GM18499 (cell line): ENCODE data around the gene PCARE.
"Not testable (repeated sequence)": the region's sequence is repeated elsewhere in the genome, so short reads cannot be mapped to it uniquely, and the experiment has no call there.

Experiments used
- ATAC-seq: cut with Tn5 transposase; IDR thresholded peaks from one replicate; pipeline ENCODE4 v1.9.1; 2021; ENCODE audit warnings: moderate number of reproducible peaks; ENCODE audit not compliant: insufficient read depth, unreplicated experiment

The PCARE gene

DNA sequence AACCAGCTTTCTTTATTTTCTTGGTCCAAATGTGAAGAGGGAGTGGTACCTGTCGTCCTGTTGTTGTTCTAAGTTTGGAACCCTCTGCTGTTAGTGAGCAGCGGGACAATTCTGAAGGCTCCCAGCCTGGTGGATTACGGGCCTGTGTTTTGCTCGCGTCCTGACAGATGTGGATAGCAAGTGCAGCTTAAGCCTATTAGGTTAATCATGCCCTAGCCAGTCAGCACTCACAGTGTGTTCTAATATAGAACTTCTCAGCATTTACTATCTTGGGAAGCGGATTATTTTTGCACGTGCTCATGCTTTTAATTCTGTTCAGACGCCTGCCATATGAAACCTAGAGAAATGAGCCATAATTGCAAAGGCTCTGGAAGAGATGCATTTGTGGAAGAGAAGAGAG is at the start of gene PCARE:
Gene PCARE, minus strand, starts transcription at position 113 of the 400 bp plus-strand sequence. CDS start 262 bp downstream, outside the sequence.
- no peak for ATAC-seq

DNA sequence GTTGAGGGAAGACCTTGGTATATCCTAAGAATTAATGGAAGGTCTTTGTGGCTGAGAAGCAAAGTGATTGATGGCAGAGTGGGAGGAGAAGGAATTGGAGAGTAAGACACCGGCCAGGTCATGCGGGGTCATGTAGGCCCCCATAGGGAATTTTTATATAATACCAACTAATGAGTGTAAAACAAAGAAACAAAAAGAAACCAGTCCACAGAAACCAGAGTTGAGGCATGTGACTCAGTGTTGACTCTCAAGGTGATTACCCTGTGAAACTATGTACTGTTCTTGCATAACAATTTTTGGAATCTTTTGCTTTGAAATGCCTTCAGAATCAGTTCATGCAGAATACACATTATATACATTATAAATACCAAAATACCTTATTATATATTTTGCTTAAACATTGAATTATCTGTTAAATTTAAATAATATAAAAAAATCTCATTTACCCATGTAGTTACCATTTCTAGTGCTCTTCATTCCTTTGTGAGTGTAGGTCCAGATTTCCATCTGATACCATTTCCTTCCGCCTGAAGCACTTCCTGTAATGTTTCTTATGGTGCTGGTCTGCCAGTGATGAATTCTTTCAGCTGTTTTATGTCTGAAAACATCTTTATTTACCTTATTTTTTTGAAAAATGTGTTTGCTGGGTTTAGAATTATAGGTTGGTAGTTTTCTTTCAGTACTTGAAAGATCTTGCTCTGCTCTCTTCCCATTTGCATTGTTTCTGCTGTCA is 49.5 kb upstream of the PCARE start:
- no peak for ATAC-seq

DNA sequence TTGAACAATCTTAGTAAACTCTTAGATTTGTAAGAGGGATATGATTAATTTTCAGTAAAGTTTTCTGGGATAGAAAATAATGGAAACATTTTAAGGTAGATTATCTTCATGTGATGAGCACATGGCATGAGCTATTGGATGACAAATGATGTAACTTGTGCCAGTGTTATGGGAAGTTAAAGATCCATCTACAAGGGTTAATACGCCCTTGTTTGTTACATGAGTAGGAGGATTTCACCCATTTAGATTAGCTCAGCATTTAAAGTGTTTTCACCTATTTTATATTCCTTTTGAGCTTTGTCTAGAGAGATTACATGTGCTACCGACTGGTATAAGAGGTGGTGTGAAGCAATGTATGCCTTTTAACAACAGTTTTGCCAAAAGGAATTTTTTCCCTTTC is 46.5 kb upstream of the PCARE start:
- ATAC-seq = no peak

DNA sequence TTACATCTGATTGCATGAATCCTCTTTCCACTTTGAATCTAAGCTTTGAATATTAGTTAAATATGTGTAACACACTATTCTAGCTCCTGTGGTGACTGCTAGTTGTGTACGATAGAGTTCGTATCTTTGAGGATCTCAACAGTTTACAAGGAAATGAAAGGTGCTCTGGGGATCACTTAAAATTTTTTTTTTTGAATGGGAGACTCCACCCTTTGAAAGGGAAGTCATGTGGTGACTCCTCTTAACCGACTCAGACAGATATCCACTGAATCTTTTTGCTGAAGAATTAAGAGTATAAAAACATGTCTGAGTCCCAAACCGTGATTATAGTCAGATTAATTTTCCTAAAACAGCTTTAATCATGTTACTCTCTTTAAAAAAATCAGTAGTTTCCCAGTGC is 44.9 kb upstream of the PCARE start:
- ATAC-seq = no peak

DNA sequence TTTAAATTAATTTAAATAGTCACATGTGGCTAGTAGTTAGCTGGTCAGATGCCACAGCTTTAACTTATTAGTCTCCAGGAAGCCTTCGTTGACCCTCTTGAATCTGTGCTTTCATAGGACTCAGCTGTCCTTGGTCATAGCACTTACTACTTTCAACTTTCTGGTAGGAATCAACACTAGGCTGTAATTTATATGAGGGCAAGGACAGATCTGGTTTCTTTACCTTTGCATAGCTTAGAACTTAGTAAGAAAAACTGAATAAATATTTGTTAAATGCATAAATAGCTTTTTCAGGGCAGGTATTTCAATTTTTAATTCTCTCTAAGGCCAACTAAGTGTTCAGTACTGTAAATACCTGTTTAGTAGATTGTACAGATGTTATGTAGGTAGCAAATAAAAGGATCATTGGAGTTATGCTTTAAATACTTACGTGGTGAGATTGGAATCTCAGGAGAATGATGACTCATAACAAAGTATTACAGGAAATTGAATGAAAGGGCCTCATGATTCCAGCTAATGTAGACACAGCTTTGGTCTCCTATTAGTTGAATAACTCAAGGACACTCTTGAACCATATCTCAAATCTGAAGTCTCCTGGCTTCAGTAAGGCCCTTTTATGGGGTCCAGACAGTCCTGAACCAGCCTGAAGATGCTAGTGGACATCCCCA is 43.4 kb upstream of the PCARE start:
- ATAC-seq = no peak

DNA sequence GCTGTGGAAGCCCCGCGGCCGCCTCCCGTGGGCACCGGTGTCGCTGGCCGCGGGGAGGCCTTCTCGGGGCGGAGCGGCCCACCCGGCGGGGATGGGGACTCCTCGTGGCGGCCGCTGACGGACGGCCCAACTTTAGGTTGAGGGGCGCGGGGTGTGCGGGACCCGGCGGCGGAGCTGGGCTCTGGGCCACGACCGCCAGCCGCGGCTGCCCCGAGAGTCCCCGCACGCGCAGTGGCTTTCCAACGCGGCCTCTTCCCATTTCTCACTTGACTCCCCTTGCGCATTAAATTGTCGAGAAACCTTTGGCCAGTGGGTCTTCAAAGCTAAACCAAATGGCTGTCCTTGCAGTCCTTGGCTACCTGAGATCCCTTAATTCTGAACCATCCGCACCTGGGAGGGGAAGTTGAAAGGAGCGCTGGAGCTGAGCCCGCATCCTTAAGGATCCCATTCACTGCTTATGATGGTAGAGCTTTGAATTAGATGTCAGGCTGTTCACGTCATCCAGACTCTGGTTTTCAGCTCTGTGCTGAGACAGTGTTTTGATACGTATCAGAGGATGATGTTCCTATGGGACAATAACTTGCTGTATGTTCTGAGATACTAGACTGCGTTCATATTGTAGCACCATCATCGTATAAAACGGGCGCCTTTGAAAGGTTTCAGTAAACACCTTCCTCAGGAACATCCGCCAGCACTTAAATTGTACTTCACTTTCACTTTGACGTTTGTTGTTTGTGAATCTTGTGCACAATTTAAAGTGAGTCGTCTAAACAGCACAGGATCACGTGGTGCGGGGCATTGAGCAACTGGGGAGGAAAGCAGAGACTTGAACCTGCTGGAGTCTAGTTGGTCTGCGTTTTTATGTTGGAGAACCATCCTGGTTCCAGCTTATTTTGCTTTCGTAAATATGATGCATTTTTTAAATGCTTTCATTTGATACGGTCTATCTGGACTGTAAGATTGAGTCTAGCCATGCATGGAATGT is 41.8 kb upstream of the PCARE start:
- no peak for ATAC-seq

DNA sequence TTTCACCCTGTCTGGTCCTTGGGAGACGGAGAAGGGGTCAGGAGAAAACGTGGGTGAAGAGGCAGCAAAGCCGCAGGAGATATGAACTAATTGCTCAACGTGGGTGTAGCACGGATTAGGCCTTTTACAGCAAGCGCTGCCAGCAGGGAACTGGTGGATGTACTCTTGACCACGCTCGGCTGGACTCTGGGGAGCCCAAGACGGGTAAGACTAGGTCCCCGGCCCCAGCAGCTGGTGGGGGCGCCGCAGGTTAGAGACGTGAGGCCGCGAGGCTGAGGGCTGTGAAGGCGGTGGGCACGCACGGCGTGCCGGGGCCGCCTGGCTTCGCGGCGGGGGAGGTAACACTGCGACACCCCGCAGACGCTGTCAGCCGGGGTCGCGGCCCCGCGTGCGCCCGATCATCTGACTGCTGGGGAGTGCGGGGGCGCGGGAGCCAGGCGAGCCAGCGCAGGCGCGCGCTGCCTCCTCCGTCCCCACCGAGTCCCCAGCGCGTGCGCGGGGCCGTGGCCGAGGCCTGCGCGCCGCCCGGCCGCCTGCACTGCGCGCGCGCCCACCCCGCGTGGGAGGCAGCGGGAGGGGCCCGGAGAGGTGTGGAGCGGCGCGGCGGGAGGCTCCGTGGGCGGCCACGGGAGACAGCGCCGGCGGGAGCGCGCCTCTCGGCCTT is 40.8 kb upstream of the PCARE start, which contains the start of gene CLIP4:
Gene CLIP4, plus strand, starts transcription at position 470 of the 664 bp plus-strand sequence. CDS start 5,974 bp downstream, outside the sequence.
- no peak for ATAC-seq

DNA sequence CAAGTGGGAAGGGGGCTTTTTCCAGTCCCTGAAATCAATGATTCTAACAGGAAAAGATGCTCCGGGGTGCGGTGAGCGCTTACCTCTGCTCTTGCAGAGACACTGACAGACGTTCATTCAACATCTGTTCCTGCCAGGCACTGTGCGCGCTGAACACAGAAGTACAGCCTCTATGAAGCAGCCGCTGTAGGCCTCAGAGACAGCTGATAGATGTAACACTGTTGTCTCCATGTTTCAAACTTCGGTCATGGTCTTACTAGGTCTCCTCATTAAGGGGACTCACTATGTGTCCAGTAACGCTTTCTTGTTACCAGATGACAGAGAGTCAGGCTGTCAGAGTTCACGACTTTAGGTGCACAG is 40.2 kb upstream of the PCARE start:
- ATAC-seq = no peak

DNA sequence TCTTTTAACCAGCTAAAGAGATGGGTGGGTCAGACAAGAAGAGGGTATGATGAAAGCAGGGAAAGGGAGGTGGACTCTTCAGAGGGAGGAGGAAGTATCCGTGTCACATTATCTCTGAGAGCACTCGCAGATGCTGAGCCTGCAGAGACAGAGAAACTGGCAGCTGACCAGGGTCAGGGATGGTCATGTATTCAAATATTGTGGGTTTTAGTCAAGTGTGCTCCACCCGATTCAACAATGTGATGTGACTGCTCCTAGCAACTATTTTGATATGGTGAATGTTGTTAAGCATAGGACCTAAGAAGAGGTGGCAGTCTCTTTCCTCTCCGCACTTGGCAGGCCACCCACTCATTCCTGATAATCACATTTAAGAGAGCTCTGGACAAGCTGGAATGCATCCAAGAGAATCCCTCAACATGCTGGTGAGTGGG is 39.6 kb upstream of the PCARE start:
- no peak for ATAC-seq

DNA sequence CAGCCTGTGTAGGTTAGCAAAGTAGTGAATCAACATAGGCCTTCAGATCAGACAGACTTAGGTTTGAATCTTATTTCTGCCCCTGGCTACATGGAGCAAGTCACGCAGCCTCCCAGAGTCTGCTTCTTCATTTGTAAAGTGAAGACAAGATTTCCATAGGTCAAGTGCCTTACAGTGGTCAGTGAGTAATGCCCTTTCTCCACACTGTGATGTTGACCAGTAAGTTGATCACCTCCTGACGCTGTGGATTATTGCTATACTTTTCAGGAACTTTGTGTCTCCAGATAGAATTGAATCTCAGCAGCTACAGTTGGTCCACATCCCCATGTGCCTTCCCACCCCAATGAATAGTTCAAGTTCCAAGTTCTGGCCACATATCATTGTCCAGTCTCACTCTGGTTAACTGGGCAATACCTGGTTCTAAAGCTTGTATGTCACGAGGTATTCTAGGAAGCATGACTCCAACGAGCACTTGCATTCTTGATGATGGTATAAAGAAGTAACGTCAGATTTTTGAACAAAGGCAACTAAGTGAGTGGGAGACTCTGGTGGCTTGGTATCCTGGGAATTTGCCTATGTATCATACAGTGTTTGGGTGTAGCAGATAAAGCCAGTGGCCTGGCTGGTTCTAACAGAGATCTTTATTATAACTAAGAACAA is 38.8 kb upstream of the PCARE start:
- no peak for ATAC-seq

DNA sequence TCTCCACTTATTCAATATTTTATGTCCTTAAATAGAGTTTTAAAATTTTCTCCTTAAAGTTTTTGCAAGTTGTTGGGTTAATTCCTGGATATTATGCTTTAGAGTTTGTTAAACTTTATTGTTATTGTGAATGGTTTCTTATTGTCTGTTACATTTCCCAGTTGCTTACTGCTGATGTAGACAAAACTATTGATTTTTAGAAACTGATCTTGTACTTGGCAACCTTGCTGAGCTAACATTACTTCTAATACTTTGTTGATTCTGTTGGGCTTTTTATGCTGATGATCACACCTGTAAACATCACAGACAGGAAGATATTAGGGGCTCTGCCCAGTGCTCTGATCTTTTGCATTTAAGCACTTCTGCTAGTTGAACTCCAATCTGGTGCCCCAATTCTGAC is 38.1 kb upstream of the PCARE start:
- no peak for ATAC-seq

DNA sequence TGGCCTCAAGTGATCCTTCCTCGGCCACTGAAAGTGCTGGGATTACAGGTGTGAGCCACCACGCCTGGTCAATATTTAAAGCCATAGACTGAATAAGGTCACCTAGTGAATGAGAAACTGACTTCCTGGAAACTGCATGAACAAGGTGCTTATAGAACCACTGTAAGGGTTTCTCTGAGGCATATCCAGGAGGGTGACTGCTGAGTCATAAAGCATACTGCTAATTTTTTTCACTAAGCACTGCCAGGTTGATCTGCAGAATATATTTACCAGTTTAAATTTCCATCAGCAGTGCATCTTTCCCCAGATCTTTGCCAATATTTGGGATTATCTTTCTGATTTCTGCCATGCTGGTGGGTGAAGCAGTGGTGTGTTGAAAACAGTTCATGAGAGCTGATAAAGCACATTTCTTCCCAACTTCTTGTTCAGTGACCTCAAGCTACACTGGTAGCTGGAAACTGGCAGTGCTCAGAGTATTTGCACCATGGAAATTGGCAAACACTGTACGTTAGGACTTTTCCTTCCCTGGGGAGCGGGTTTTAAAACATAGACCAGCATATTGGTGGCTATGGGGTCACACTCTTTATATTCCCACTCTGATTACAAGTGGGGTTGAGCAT is 36.7 kb upstream of the PCARE start:
- peak; percentile 43 for ATAC-seq

DNA sequence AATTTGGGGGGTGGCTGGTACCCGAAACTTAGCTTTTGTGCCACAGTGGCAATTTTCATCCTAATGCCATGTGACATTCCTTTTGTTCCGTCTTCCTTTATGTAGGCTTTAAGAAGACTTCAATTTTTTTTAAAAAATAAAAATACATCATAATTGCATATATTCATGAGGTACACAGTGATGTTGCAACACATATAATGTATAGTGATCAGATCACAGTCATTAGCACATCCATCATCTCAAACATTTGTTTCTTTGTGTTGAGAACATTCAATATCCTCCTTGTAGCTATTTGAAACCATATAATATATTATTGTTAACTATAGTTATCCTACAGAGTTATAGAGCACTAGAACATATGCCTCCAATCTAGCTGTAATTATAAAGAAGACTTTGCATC is 34.9 kb upstream of the PCARE start:
- ATAC-seq = no peak

DNA sequence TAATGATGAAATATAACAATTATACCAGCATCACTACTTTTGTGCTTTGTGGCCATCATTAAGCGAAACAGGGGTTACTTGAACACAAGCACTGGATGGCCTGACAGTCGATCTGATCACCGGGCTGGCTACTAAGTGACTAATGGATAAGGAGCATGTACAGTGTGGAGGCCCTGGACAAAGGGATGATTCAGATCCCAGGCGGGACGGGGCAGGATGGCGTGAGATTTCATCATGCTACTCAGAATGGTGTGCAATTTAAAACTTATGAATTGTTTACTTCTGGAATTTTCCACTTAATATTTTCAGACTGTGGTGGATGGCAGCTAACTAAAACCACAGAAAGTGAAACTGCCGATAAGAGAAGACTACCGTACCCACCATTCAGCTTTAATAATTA is 33.9 kb upstream of the PCARE start:
- no peak for ATAC-seq

DNA sequence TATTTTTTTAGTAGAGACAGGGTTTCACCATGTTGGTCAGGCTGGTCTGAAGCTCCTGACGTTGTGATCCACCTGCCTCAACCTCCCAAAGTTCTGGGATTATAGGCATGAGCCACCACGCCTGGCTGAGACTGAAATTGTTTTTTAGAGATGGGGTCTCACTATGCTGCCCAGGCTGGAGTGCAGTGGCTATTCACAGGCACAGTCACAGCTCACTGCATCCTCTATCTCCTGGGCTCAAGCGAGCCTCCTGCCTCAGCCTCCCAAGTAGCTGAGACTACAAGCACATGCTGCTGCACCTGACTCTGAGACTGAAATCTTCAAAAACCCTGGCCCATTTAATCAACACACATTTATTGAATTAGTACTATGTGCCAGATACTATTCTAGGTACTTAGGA is 33.2 kb upstream of the PCARE start:
- not testable (repeated sequence) for ATAC-seq

DNA sequence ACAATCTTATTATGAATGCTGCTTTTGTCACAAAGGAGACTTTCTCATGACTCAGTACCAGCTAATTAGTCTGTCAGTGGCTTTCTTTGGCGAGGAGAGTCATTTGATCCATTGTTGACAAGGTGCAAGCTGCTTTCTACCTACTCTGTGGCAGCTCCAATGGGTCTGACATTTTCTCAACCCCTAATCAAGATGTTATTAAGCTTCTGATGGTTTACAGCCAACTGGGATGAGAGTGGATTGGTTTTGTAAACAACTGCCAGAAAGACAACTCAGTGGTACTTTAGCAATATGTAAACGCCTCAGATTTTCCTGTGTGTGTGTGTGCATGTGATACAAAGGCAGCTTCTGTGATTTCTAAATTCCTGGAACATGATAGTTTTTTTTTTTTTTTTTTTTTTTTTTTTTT is 32.7 kb upstream of the PCARE start:
- no peak for ATAC-seq

DNA sequence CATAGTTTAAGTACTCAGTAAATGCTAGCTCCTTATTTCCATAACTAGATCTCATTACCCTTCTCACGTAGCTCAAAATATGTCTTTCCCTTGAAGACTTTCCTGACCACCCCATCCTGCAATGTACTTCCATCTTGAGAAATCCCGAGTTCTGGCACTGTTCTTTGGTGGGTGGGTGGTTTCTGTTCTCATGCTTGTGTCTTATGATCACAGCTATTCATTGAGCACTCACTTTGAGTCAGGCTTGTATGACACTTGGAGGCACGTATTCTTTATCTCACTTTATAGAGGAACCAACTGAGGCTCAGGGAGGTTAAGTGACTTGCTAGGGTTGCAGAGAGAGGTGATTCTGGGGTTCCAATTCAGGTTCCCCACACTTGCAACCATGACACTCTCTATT is 31.9 kb upstream of the PCARE start:
- ATAC-seq = no peak

DNA sequence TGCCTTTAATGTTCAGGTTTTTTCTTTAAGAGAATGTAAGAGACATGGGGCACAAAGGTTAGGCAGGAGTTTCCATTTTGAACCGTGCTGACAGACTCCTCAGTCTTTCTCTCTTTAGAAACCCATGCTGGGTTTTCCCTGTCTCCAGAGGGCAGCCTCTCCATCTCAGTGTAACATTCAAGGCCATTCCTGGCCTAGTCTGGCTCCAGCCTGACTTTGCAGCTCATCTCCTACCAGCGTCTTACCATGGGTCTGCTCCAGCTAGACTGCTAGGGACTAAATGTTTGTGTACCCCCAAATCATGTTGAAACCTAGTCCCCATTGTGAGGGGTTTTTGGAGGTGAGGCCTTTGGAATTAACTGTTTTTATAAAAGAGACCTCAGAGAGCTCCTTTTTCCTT is 31.1 kb upstream of the PCARE start:
- ATAC-seq = no peak

DNA sequence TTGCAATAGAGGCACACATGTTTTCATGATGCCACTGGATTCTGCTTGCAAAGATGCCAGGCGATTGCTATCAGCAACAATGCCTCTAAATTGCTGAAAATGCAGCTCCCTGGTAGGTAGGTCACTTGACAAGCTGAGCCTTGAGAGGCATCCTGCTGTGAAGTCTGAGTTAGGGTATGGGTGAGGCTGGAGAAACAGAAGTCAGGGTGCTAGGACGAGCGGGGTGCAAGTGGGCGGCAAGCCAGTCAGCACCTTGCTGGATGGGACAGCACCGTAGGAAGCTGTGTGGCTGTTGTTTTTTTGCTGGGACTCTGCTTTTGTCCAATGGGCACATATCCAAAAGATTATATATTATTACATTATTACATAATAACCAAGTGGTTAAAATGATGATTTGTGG is 30.4 kb upstream of the PCARE start:
- no peak for ATAC-seq
